ENCODE results near the gene AKR7A2.

The AKR7A2 gene

DNA sequence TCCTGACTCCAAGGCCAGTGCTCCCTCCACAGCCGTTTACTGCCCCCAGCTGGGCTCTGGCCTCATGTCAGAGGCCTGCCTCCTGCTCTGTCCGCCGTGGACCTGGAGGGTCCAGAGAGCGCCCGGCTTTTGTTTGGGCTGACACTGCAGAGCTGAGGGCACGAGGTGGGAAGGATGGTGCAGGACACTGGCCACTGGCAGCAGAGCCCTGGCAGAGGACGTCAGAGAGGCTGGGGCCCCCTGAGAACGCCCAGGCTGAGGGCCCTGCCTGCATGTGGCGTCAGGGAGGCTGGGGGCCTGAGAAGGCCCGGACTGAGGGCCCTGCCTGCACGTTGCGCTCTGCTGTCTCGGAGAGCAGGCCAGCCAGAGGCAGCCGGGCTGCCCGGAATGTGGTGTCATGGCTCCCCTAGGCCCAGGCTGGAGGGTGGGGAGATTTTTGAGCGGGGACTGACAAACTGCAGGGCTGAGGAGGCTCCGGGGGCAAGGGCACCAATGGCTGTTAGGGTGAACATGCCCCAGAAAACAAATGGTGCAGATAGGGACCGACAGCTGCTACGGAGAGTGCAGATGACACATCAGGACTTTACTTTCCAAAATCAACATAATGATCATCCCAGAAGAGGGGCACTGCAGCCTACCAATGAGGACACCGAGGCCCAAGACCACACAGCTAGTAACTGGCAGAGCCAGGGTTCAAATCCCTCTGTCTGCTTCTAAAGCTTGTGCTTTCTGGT, 31.8 kb upstream of the AKR7A2 start:
- DNase-seq (ENCODE audit: low read depth), result no peak

DNA sequence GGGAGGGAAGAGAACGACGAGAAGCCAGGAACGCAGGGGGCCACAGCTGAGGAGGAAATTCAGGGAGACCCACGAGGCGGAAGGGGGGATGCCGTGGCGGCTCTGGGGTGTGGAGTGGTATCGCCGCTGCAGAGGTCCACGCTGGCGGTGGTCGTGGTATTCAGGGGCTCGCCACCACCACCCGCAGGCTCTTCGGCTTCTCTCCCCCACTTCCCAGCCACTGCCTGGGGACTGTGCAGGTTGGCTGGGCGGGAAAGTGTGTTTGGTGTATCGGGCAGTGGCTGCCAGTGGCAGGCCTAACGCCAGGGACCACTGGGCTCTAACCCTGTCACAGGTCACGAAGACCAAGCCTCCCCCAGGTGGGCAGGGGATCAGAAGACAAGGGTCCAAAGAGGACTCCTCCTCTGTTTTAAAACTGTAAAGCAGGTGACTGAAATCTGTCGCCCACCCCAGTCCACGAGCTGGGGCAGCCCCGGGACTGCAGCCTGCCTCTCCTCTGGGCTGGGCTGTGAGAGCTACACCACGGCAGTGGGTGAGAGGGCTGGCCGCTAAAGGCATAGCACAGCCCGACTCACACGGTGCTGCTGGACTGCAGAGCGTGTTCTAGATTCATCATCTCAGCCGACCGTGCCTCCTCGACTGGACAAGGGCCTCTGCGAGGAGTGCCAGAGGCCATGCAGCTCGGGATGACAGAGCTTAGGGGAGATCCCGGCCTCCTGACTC, 31.1 kb upstream of the AKR7A2 start:
- no peak for DNase-seq (ENCODE audit: low read depth)

DNA sequence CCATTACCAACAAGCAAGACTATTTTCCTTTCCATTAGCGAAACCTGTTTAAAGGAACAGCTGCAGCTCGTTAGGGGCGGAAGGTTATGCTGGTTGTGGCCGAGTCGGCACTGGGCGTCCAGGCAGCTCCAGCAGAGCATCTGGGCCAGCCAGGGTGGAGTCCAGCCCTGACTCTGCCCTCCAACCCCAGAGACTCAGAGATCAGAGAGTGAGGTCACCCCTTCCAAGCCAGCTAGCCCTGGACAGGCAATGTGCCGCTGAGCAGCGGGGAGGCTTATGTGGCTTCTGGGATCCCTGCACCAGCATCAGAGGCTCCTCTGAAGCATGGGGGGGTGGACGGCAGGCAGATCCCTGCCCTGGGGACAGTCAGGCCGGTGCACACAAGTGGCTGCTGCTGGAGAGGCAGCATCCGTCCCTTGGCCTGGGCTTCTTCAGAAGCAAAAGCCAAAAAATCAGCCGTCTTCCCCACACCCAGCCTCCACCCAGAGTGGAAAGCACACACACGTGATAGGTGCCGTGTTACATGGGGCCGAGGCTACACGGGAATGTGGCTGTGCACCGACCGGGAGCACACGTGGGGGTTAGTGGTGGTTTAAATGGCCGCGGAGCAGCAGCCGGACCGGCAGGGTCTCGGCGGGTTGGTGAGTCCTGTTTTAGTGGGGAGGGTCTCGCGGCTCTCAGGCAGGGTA, 30.3 kb upstream of the AKR7A2 start:
- no peak for DNase-seq (ENCODE audit: low read depth)

DNA sequence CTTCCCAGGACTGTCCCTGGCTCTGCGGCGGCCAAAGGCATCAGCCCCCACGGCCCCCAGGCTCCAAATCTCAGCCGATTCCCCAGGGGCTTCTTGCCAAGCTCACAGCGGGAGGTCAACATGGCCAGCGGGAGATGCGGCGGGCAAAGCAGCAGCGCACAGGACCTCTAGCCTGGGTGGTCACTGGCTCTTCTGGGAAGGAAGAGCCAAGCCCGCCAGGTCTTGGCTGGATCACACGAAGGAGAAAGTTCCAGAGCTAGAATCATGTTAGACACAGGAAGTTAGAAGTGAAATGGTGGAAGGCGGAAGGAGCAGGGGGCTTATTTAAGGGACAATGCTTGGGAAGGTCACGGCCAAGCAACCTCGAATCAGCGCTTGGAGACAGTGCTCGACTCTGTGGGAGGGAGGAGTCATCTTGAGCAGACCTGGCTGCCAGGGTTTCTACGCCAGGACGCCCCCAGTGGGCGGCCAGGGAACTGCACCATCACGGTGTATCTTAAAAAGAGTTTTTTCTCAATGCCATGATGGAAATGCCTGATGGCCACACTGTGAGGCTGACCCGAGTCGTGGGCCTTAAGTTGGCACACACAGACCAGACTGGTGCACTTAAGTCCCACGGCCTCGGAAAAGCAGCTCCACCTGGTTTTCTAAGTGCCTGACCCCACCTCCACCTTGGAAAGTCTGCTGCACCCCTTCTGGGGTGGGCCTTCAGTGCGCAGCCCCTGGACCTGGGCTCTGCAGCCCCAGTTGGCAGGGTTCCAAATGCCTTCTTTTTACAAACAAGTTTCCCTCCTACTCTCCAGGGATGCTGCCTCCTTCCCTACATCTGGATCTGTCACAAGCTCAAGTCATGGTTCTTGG, 29.5 kb upstream of the AKR7A2 start:
- peak; percentile 64 for DNase-seq (ENCODE audit: low read depth)

DNA sequence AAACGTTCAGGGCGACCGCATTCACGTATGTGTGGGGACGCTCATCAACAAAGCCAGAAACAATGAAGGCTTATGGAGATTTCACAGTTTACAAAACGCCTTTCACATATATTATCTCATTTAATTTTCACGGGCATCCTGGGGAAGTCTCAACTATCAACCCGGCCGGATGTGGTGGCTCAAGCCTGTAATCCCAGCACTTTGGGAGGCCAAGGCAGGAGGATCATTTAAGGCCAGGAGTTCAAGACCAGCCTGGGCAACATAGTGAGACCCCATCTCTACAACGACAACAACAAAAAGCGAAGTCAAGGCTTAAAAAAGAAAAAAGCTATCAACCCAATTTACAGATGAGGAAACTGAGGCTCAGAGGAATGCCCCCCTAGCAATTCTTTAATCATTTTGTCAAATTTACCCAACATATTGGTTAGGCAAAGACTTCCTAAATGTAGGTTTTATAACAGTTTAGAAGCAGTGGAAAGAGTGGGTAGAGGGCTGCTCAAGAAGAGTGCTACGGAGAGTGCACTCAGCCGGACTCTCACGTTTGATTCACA, 28.5 kb upstream of the AKR7A2 start:
- no peak for DNase-seq (ENCODE audit: low read depth)

DNA sequence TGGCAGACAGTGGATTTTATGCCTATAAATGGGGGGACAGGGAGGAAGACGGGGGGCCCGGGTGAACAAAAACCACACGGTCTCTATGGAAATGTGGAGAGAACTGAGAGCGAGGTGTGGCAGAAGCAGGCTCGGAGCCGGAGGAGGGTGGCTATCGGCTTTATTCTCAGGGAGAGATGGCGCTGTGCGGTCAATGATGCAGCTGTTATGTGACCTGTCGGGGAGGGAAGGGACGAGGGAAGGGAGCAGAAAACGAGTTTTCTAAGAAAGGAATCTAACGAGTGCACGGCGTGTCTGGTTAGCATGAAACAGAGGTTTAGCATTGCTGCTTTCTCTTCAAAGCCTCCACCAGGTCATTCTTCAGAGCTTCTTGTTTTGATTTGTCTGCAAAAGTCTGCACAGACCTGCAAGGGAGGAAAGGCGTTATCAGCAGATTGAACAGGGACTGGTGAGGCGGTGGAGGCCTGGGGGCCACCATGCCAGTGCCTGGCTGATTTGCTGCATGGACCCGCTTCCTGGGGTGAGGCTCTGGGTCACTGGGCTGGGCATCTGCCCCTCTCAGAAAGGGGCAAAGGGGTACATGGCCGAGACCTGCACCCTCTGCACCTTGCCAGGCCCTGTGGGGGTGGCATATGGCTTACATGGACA, 27.4 kb upstream of the AKR7A2 start:
- no peak for DNase-seq (ENCODE audit: low read depth)

DNA sequence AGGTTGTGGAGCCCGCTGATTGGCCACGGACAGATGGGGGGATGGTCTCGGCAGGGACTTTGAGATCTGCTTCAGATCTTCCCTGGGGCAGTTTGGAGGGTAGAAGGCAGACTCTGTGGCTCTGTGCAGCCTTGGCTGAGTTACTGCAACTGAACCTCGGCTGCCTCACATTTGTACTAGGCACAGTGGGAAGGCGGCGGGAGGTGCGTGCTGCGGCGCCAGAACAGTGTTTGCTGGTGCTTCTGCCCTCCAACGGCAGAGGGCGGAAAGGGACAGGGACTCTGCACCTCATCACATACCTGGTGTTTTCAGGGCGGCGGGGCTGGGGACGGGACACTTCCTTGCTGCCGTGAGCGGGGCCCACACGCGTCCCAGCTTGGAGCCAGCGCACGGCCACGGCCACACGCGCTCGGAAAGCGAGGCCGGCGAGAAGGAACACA, 26.4 kb upstream of the AKR7A2 start:
- no peak for DNase-seq (ENCODE audit: low read depth)

DNA sequence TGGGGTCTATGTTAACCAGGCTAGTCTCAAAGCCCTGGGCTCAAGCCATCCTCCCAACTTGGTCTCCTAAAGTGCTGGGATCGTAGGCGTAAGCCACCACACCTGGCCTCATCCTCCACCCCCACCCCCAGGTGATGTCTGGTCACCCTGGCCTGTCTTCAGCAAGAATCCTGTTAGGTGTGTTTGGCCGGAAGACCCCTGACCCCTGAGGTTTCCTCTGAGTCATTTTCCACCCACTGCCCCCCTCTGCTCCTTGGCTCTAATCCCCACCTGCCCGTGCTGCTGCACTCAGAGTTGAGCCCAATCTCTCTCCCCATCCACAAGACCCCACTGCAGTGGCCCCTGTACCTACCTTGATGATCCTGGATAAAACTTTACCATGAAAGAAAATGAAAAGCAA, 25.3 kb upstream of the AKR7A2 start:
- no peak for DNase-seq (ENCODE audit: low read depth)

DNA sequence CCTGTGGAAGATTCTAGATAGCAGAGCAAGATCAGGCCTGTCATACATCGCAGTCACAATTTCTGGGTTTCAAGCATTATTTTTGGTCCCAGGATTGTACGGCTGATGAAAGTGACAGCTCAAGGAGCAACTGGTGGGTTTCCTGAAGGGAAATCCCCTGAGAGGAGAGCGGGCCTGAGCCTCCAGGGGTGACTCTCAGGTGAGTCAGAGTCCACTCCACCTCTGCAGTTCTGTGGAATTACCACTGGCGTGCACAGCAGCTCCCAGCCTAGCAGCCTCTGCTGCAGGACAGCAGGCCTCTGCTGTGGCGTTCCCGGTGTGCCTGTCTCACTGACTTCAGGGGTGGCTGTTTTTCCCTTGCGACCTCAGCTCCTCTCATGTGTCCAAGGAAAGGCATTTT, 24.6 kb upstream of the AKR7A2 start:
- DNase-seq (ENCODE audit: low read depth), result peak; percentile 17

DNA sequence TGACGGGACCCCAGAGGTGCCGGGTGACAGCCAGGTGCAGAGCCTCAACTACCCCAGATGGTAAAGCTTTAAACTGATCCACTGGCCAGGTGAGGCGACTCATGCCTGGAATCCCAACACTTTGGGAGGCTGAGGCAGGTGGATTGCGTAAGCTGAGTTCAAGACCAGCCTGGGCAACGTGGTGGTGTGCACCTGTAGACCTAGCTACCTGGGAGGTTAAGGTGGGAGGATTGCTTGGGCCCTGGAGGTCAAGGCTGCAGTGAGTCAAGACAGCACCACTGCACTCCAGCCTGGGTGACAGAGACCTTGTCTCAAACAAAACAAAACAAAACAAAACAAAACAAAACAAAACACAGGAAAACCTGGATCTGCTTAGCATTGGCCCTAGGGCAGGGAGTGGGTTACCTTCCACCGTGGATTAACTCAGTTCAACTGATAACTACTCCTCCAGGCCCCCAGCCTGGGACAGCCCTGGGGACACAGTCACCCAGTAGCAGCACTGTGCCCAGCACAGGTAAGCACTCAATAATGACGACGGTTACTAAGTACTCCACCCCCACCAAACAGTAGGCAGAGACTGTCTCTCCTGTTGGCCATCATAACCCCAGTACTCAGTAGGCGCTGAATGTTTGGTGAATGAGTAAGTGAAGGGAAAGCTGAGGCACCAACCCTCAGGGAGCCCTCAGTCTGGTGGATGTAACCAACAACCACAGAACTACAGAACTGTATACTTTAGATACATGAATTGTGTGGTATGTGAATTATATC, 21.8 kb upstream of the AKR7A2 start:
- DNase-seq (ENCODE audit: low read depth), result no peak

DNA sequence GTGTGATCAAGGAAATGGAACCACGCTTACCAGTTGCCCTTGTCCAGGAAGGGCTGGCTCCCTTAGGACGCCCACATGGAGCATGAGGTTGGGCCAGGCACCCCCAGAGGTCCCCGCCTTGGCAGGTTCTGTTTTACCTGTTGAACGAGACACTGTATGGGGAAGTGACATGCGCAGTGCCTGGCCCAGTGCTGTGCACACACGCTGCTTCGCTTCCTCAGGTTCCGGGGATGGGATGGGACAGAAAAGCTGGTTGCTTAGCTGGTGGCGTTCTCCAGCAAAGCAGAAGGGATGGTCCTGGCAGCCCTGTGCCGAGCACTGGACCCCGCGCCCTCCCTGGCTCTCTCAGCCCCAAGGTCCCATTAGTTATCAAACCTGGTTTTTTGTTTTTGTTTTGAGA, 20.9 kb upstream of the AKR7A2 start:
- no peak for DNase-seq (ENCODE audit: low read depth)

DNA sequence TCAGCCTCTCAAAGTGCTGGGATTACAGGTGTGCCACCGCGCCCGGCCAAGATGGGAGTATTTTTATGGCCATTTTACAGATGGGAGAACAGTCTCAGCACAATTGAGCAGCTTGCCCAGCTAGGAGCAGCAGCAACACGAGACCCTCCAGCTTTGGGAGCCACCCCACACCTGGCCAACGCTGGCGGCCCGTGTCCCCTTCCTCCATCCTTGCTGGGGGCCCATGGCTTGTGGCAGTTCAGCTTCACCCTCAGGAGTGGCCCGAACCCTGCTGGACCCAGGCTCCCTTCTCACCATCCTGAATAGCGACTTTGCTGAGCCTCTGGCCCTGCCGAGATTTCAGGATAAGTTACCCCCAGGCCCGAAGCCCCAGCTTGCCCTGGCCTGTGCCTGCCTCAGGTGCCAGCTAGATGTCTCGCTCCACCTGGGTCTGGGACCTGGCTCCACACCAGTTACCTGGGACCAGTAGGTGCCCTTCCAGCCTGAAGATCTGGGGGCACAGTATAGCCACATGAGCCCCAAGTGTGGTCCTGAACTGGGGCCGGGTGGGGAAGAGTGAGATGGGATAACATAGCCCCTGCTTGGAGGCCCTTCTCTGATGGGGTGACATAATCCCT, 19.4 kb upstream of the AKR7A2 start:
- no peak for DNase-seq (ENCODE audit: low read depth)

DNA sequence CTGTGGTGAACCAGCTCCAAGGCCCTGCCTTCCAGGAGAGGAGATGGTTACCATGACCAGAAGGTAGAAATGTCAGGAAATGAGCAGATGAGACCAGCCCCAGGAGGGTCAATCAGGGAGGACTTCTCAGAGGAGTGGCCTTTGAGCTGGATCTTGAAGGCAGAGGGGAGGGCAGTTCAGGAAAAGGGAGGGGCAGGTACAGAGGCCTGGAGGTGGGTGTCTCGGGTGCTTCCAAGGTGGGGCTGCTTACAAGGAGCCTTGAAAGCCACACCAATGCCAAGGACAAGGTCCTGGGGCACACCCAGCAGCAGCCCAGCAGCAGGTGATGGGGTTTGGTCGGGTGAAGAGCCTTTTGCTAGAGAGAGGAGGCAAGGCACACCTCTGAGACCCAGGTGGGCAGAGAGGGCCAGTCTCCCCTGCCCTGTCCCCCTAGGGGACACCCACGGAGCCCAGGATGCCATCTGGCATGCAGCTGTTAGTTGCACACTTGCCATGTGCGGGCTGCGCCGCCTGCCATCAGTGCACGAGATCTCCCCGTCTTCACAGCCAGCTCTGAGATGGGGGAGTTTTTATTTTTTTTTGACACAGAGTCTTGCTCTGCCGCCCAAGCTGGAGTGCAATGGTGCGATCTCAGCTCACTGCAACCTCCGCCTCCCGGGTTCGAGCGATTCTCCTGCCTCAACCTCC, 18.6 kb upstream of the AKR7A2 start:
- DNase-seq (ENCODE audit: low read depth), result no peak

DNA sequence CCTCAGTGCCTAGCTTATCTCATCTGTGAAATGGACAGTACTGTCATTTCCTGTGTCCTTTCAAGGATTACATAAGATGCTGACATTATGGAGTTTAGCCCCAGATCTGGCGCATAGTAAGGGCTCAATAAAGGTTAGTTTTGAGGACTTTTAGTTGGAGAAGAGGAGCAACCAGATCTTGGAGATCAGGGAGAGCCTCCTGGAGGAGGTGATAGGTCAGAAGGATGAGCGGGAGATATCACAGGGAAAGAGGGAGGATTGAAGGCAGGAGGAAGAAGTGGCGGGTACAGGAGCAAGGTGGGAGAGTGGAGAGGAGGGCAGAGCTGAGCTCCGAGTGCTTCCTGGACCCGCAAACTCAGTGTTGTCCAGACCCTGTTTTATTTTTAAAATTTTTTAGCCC, 17.7 kb upstream of the AKR7A2 start:
- DNase-seq (ENCODE audit: low read depth), result no peak

DNA sequence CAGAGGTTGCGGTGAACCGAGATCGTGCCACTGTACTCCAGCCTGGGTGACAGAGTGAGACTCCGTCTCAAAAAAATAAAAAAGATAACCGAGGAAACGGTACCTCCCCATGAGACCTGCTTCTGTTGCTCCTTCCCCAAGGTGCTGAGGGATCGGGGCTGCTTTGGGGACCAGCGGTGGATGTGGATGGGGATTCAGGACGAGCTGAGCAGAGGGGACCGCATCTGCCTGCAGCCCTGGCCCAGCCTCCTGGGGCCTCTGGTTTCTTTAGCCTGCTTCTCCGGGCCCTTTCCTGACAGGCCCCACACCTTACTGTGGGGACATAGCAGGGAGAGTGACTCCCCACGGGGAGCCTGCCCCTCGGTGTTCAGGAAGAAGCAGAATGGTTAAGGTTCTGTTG, 17.2 kb upstream of the AKR7A2 start:
- no peak for DNase-seq (ENCODE audit: low read depth)

DNA sequence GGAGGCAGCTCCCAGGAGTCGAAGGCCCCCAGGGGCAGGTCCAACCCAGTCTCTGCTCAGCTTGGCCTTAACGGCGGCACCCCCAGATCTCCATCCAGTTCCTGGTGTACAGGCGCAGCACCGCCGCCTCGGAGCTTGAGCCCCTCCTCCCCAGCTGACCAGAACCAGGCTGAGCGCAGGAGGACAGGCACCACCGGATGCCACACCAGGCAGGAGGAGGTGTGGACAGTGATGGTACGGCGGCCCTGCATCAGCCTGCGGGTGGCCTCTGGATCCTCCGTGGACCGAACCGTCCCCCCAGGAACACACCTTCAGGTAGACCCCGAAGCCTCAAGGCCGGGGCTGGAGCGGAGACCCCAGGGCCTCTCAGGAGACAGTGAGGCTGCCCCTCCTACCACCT, 16.5 kb upstream of the AKR7A2 start:
- no peak for DNase-seq (ENCODE audit: low read depth)

DNA sequence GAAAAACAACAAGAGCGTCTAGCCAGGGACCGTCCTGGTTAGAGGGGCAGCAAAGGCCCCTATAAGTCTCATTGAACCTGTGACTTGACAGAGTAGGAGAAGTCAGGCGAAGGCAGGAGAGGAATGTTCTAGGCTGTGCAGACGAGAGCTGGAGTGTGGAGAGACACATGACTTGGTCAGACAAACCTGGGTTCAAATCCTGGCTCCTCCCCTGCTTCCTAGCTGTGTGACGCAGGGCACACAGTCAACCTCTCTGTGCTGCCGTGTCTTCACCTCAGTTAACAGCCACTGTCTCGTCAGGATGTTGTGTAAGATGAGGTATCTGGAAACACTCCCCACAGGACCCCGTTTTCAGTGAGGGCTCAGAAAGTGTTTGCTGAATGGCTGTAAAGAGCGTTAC, 15.8 kb upstream of the AKR7A2 start:
- no peak for DNase-seq (ENCODE audit: low read depth)

DNA sequence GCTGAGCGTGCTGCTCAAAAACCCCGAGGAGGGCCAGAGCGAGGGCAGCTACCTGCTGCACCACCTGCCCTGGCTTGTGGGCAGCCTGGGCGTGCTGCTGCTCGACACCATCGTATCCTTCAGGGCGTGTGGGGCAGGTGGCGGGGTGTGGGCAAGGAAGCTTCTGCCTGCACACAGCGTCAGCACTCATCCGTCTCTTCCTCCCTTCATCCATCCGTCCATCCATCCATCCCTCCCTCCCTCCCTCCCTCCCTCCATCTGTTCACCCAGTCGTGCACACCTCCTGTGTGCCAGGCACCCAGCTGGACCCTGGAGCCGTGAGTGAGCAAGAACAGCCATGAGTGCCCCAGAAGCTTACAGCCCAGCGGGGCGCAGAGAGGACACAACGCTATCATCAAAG, 15.4 kb upstream of the AKR7A2 start:
- no peak for DNase-seq (ENCODE audit: low read depth)

DNA sequence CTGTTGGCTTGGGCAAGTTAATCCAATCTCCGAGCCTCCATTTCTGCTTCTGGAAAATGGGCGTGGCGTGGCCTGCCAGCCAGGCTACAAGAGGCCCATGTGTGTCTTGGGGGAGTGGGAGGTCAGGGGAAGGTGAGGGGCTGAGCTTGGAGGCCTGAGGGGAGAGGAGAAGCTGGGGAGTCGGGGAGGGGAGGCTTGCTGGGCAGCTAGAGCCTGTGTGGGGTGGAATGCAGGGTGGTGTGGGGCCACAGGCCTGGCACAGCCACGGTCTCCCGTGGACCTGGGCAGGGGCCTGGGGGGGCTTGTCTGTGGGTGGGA, 14.8 kb upstream of the AKR7A2 start:
- no peak for DNase-seq (ENCODE audit: low read depth)
